ENCODE results near the gene SLC35F5.
"Not testable (repeated sequence)": the region's sequence is repeated elsewhere in the genome, so short reads cannot be mapped to it uniquely, and the experiment has no call there.

Gene SLC35F5

GRCh38 chr2:113692698-113693428 lies 63.6 kb downstream of the SLC35F5 start:
- DNase-seq: no peak

GRCh38 chr2:113690871-113691270 lies 65.6 kb downstream of the SLC35F5 start:
- DNase-seq: not testable (repeated sequence)

GRCh38 chr2:113686537-113686936 lies 69.9 kb downstream of the SLC35F5 start:
- DNase-seq: no peak

GRCh38 chr2:113685471-113685870 lies 71.0 kb downstream of the SLC35F5 start:
- no peak for DNase-seq

GRCh38 chr2:113679457-113679856 lies 77.0 kb downstream of the SLC35F5 start:
- no peak for DNase-seq

GRCh38 chr2:113677330-113677729 lies 79.1 kb downstream of the SLC35F5 start:
- DNase-seq: no peak

- DNase-seq: no peak
Measured at GRCh38 chr2:113676623-113677266, 79.7 kb downstream of the SLC35F5 start.

GRCh38 chr2:113675875-113676274 lies 80.6 kb downstream of the SLC35F5 start:
- no peak for DNase-seq

- no peak for DNase-seq
Measured at GRCh38 chr2:113672326-113672932, 84.0 kb downstream of the SLC35F5 start.

- not testable (repeated sequence) for DNase-seq
Measured at GRCh38 chr2:113669013-113669412, 87.4 kb downstream of the SLC35F5 start.

- DNase-seq: not testable (repeated sequence)
Measured at GRCh38 chr2:113664761-113665533, 91.5 kb downstream of the SLC35F5 start.

GRCh38 chr2:113663285-113664060 lies 93.0 kb downstream of the SLC35F5 start:
- not testable (repeated sequence) for DNase-seq
